Measurements from ENCODE around the gene RASL12.

DNA sequence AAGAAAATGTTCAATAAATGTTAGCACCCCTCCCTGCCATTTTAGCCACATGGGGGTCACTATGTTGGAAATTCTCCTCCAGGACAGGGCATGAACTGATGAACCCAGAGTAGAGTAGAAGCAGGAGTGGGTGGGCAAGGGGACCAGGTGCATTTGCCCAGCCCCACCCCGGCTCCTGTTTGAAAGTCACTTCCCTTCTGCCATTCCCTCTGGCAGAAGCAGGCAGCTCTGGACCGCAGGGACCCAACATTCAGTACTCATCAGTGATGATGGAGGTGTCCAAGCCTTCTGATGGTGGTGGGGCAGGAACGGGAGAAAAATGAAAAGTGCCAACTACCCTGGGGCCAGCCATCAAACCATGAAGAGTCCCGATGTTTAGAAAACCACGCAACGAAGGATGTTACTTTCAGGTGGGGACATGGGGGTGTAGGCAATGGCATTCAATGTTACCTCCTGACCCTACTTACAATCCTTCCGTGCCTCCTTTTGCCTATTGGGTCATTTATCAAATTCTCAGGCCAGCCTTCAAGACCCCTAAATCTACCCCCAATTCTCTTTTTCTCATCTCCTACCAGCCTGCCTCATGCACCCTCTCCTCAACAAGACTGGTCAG, 30.0 kb upstream of the RASL12 start:
- TF ChIP-seq CTCF (IDR thresholded peaks at IDR 0.05) (no peak), POLR2A (IDR thresholded peaks at IDR 0.05) (no peak)
